HFF-Myc (cell line): ENCODE measurements around the gene OR4D9.

Experiments used
- DNase-seq: peaks from one replicate; pipeline ENCODE4 v3.0.0-alpha.2; 2011; ENCODE audit warnings: low read depth; ENCODE audit errors: extremely low read depth
- H3K4me3 ChIP-seq: replicated peaks from 2 replicates; pipeline ENCODE4 v1.5.1; 2011; ENCODE audit warnings: low read depth, mild to moderate bottlenecking, control low read depth, low read length
- CTCF ChIP-seq: IDR thresholded peaks from 2 replicates; pipeline ENCODE4 v1.5.1; 2012; ENCODE audit warnings: mild to moderate bottlenecking, low read depth, low read length, control low read depth; ENCODE audit errors: missing control alignments

Gene OR4D9

GRCh38 chr11:59550842-59551658, 39.7 kb downstream of the OR4D9 start:
- peak overlapping the region; percentile 52 for H3K4me3 ChIP-seq
- peak; percentile 90 for DNase-seq
- no peak for TF ChIP-seq CTCF

- DNase-seq = peak; percentile 75
- H3K4me3 ChIP-seq = peak overlapping the region; percentile 52
- TF ChIP-seq CTCF = no peak
These were observed 40.6 kb downstream of the OR4D9 start for GRCh38 chr11:59551659-59552521.

GRCh38 chr11:59552844-59553243, 41.5 kb downstream of the OR4D9 start:
- peak overlapping the region; percentile 52; the same call in 1 of the 2 replicates for H3K4me3 ChIP-seq
- no peak for DNase-seq
- no peak for TF ChIP-seq CTCF

GRCh38 chr11:59553323-59553722, 42.0 kb downstream of the OR4D9 start:
- H3K4me3 ChIP-seq = no peak overlapping the region
- no peak for TF ChIP-seq CTCF
- no peak for DNase-seq

- H3K4me3 ChIP-seq = peak overlapping the region; percentile 56
- TF ChIP-seq CTCF = no peak
- no peak for DNase-seq
These were observed 44.3 kb downstream of the OR4D9 start for GRCh38 chr11:59555601-59556114.

GRCh38 chr11:59556115-59556916, 45.0 kb downstream of the OR4D9 start:
- no peak for TF ChIP-seq CTCF
- peak; percentile 88 for DNase-seq
- peak overlapping the region; percentile 56 for H3K4me3 ChIP-seq
